Gastrocnemius medialis (tissue), 4 donors: Measurements from ENCODE around the gene RAB41.

Experiments
- POLR2A ChIP-seq, 2 donors: fragments of 450-650 bp; IDR thresholded peaks; one replicate each; pipeline ENCODE4 v1.6.1; 2017; ENCODE audit warnings: antibody characterized with exemption in 2 of 2, mild to moderate bottlenecking in 2 of 2, moderate library complexity in 2 of 2
- TF ChIP-seq, protein P1 (sequence below), 5 experiments: fragments of 450-650 bp in 3 of 5; fragments of 200-600 bp in 2 of 5; sonication (generic) in 2 of 5; IDR thresholded peaks in 4 of 5; conservative IDR thresholded peaks in 1 of 5; 1 replicate in 4 of 5; 2 replicates in 1 of 5; pipeline ENCODE4 v1.5.1; 2016 to 2019; ENCODE audit warnings: antibody characterized with exemption in 5 of 5, mild to moderate bottlenecking in 3 of 5, moderate library complexity in 3 of 5

DNA sequence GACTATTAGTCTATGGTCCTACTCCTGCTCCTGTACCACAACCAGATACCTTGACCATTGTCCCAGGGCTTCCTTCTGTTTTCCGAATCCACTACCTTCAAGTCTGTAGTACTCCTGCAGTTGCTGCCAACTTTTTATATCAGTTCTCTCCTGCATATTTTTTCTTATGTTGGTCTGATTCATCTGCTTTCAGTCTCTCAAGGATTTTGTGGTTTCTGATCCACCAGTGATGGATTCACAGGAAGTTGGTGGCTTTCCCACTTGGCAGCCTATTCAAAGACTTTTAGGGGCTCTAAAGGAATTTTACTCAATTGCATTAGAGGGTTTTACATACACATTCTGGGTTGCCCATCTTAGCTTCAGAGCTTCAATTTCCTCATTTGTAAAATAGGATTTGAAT lies 31.5 kb downstream of the RAB41 start:
- no peak for TF ChIP-seq POLR2A (IDR thresholded peaks at IDR 0.05)
- TF ChIP-seq, protein P1, sequence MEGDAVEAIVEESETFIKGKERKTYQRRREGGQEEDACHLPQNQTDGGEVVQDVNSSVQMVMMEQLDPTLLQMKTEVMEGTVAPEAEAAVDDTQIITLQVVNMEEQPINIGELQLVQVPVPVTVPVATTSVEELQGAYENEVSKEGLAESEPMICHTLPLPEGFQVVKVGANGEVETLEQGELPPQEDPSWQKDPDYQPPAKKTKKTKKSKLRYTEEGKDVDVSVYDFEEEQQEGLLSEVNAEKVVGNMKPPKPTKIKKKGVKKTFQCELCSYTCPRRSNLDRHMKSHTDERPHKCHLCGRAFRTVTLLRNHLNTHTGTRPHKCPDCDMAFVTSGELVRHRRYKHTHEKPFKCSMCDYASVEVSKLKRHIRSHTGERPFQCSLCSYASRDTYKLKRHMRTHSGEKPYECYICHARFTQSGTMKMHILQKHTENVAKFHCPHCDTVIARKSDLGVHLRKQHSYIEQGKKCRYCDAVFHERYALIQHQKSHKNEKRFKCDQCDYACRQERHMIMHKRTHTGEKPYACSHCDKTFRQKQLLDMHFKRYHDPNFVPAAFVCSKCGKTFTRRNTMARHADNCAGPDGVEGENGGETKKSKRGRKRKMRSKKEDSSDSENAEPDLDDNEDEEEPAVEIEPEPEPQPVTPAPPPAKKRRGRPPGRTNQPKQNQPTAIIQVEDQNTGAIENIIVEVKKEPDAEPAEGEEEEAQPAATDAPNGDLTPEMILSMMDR (IDR thresholded peaks at IDR 0.05 in 4 of 5, conservative IDR thresholded peaks at IDR 0.05 in 1 of 5): no peak
